GM19240 (cell line): Measurements from ENCODE around the gene CFAP157.

Source experiments
- DNase-seq: peaks from one replicate; pipeline ENCODE4 v3.0.0; 2011; ENCODE audit warnings: low spot score; ENCODE audit not compliant: insufficient read length

The CFAP157 gene

DNA sequence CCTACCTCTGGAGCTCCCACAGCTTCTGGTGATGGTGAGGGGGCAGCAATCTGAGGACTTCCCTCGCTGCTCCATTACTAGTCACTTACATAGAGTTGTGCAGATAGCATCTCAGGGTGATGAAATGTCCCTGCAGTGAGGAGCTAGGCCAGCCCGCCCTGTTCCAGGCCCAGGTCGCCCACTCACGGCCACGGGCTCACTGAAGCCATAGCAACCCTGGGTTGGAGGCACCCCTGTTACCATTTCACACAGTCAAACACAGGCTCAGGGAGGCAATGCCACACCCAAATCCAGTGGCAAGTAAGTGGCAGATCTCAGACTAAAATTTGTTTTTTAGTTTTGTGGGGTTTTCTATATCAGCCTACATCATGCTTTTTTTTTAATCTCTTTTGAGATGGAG lies 52.1 kb downstream of the CFAP157 start:
- no peak for DNase-seq

DNA sequence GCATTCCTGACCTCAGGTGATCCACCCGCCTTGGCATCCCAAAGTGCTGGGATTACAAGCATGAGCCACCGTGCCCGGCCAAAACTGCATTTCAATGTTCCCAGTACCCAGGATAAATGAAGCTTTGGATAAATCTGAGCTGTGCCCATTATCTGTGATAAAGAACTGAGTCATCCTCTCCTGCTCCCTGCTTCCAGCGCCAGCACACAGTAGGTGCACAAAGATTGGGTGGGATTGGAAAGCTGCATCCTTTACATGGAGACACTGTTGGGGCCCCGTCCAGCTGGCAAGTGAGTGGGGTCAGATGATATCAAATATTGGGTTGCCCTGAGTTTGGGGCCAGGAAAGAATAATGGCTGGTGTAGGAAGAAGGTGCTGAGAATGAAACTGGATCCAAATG lies 54.3 kb downstream of the CFAP157 start:
- no peak for DNase-seq

GRCh38 chr9:127761491-127761956 lies 54.7 kb downstream of the CFAP157 start:
- no peak for DNase-seq

- DNase-seq = no peak
Measured at GRCh38 chr9:127762111-127762676, 55.4 kb downstream of the CFAP157 start.

DNA sequence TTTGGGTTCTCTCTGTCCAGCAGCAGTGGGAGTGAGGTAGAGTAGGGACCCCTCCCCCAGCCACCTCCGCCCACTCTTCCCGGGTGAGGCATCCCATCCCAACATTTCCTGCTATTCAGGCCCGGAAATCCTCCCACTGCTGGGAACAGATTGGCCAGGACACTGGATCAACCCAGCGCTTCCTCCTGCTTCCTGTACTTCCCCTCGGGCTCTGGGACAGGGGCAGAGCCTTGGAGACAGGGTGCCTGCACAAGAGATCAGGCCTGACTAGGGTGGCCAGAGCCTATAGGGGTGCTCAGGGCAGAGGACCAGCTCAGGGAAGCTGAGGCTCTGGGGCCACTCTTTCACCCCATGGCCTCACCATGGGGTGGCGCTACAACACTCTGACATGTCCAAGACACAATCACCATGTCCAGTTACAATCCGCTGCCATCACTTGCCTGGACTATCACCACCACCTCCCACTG lies 57.2 kb downstream of the CFAP157 start:
- no peak for DNase-seq

DNA sequence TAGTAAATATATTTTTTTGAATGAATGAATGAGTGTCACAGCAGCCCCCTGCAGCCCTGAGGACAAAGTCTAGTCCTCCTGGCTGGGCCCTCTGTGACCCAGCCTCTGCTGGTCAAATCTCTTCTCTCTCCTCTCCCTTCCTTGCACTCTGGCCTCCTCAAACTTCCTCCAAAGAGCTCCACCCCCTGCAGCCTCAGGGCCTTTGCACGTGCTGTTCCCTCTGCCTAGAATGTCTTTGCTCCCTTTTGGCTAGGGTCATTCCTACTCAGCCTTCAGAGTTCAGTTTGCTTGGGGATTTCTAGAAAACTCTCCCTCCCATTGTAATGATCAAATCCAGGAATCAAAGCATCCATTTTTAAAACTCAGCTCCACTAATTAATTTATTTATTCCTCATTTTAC lies 58.6 kb downstream of the CFAP157 start:
- DNase-seq = no peak
